Progenitor cell of endocrine pancreas (in vitro differentiated cells): Measurements from ENCODE around the gene PDE3A. TPM values are rescaled to one million over a fixed set of nuclear protein-coding genes. Genes with fewer than 3 reads are reported as not detected.
"Not testable (repeated sequence)": the region's sequence is repeated elsewhere in the genome, so short reads cannot be mapped to it uniquely, and the experiment has no call there.

Experiments
- DNase-seq: peaks from one replicate; pipeline ENCODE4 v3.0.0; 2021; ENCODE audit warnings: low spot score; ENCODE audit not compliant: unreplicated experiment
- H3K27ac Mint-ChIP-seq: 2 replicates; pipeline ENCODE4 v1.8.0; 2021; ENCODE audit warnings: mild to moderate bottlenecking, moderate library complexity, mixed read lengths
- H3K27me3 Mint-ChIP-seq: 2 replicates; pipeline ENCODE4 v1.8.0; 2021; ENCODE audit warnings: mixed read lengths
- H3K36me3 Mint-ChIP-seq: 2 replicates; pipeline ENCODE4 v1.8.0; 2022; ENCODE audit warnings: mixed read lengths; ENCODE audit not compliant: insufficient read depth
- H3K4me1 Mint-ChIP-seq: 2 replicates; pipeline ENCODE4 v1.8.0; 2021; ENCODE audit warnings: low read depth, mixed read lengths
- H3K4me3 Mint-ChIP-seq: 2 replicates; pipeline ENCODE4 v1.8.0; 2021; ENCODE audit warnings: low read depth, mild to moderate bottlenecking, moderate library complexity, mixed read lengths
- H3K9me3 Mint-ChIP-seq: 2 replicates; pipeline ENCODE4 v1.8.0; 2021; ENCODE audit warnings: low read depth, mixed read lengths
- long read RNA-seq: library from polyadenylated mRNA; unstranded; transcript quantifications from one replicate; pipeline ENCODE4 v2.0.0, GENCODE V29; 2020
- total RNA-seq: library from RNA; stranded (reverse); gene quantifications from 2 replicates; pipeline ENCODE4 v1.2.1, GENCODE V29; 2021
- TF ChIP-seq, protein P1 (sequence below): fragments of 200-600 bp; sonication (generic); IDR thresholded peaks from one replicate; pipeline ENCODE4 v1.5.0; 2021; ENCODE audit warnings: antibody characterized with exemption, mild to moderate bottlenecking; ENCODE audit not compliant: unreplicated experiment

PDE3A gene
- total RNA-seq, result 121 and 134 TPM in 2 replicates
- long read RNA-seq, full-length matches to known transcripts, result 48 of 267 reads
- long read RNA-seq, partial matches to known transcripts, result 152 of 267 reads
- long read RNA-seq, other reads (novel, unspliced or antisense), result 67 of 267 reads

DNA sequence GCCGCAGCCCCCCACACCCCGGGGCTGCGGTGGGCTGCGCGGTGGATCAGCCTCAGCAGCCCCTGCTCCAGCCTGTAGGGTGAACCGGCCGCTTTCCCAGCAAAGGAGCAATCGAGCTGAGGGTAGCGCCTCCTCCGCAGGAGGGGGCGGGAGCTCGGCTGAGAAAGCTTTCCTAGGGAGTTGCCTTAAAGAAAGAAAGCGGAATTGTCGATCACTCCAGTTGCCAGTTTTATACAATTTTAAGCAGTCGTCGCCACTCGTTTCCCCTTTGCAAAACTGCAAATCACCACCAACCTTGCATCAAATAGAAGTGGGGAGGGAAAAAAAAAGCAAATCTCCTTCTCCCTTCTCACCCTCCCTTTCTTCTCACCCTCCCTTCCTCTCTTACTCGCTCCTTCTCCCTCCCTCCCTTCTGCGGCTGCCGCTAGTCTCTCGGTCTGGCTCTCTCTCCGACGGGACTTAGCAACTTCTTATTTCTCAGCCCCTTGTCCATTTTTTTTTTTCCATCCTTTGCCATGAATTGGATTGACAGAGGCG is at the start of gene PDE3A:
Gene PDE3A (plus strand): TSS at position 424 of the 537 bp plus-strand sequence. CDS start 748 bp downstream, outside the sequence.
- DNase-seq, result peak; percentile 67
- H3K27ac Mint-ChIP-seq, result peak within 1 kb of the TSS; percentile 96
- H3K4me1 Mint-ChIP-seq, result peaks cover 53% of the 10 kb centered on the region
- no peaks in the 10 kb centered on the region for H3K36me3 Mint-ChIP-seq
- TF ChIP-seq, protein P1, sequence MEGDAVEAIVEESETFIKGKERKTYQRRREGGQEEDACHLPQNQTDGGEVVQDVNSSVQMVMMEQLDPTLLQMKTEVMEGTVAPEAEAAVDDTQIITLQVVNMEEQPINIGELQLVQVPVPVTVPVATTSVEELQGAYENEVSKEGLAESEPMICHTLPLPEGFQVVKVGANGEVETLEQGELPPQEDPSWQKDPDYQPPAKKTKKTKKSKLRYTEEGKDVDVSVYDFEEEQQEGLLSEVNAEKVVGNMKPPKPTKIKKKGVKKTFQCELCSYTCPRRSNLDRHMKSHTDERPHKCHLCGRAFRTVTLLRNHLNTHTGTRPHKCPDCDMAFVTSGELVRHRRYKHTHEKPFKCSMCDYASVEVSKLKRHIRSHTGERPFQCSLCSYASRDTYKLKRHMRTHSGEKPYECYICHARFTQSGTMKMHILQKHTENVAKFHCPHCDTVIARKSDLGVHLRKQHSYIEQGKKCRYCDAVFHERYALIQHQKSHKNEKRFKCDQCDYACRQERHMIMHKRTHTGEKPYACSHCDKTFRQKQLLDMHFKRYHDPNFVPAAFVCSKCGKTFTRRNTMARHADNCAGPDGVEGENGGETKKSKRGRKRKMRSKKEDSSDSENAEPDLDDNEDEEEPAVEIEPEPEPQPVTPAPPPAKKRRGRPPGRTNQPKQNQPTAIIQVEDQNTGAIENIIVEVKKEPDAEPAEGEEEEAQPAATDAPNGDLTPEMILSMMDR, result peak; percentile 53
- H3K9me3 Mint-ChIP-seq, result no peaks in the 10 kb centered on the region
- no peaks in the 10 kb centered on the region for H3K27me3 Mint-ChIP-seq
- peak within 1 kb of the TSS; percentile 97 for H3K4me3 Mint-ChIP-seq

DNA sequence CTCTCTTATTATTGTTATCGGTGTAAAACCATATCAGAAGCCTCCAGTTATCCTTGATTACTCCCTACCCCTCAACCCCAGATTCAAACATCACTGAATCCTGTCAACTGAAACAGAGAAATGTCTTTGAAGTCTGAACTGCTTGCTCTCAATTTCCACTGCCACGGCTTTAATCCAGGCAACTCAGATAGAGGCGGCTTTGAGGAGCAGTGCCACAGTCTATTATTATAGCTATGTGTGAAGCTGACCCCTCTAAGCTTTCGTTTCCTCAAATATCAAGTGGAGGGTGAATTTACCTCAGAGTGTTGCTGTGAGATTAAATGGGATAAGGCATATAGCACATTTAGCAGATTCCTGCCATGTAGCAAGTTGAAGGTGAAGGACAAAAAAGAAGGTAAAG is 49.0 kb upstream of the PDE3A start:
- Mint-ChIP-seq H3K27ac (no peak overlapping the region), H3K36me3 (peaks cover 6% of the 10 kb centered on the region), H3K4me3 (no peak overlapping the region), H3K9me3 (no peaks in the 10 kb centered on the region), H3K4me1 (peaks cover 9% of the 10 kb centered on the region), H3K27me3 (no peaks in the 10 kb centered on the region)
- TF ChIP-seq, protein P1, result no peak
- no peak for DNase-seq

DNA sequence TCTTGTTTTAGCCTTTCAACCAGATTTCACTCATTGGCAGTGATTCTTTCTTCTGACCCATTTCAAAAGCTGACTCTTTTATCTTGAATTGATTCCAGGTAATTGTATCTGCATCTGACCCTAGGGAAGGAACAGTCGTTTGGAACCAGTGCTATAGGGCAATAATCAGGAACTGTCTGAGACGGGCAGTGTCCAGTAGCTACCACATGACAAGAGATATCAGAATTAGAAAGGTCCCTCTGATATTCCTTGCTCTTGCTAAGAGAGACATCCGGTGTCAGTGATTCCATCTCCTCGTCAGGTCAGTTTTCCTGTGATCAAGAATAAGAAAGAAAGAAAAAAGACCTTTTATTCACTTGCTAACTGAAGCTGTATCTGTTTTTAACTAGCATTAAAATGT is 47.8 kb upstream of the PDE3A start:
- H3K27me3 Mint-ChIP-seq, result no peaks in the 10 kb centered on the region
- H3K4me1 Mint-ChIP-seq, result peaks cover 9% of the 10 kb centered on the region
- DNase-seq, result no peak
- no peak overlapping the region for H3K4me3 Mint-ChIP-seq
- no peak overlapping the region for H3K27ac Mint-ChIP-seq
- no peaks in the 10 kb centered on the region for H3K9me3 Mint-ChIP-seq
- H3K36me3 Mint-ChIP-seq, result peaks cover 5% of the 10 kb centered on the region
- TF ChIP-seq, protein P1, result no peak

DNA sequence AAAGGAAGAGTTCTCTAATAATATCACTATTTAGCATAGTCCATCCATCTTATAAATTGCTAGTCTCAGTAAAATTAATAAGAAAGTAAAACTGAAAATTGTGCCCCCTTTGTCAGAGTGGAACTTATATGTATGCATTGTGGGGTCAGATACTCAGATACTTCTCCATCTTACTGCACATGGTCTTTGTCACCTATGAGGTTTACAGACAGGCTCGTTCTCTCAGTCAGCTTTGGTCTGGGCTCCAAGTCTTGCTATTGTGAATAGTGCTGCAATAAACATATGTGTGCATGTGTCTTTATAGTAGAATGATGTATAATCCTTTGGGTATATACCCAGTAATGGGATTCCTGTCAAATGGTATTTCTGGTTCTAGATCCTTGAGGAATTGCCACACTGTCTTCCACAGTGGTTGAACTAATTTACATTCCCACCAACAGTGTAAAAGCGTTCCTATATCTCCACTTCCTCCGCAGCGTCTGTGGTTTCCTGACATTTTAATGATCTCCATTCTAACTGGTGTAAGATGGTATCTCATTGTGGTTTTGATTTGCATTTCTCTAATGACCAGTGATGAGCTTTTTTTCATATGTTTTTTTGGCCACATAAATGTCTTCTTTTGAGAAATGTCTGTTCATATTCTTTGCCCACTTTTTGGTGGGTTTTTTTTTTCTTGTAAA is 37.4 kb upstream of the PDE3A start:
- H3K4me1 Mint-ChIP-seq, H3K27me3 Mint-ChIP-seq, DNase-seq, H3K27ac Mint-ChIP-seq, H3K4me3 Mint-ChIP-seq: not testable (repeated sequence)
- Mint-ChIP-seq H3K9me3 (peaks cover 20% of the 10 kb centered on the region), H3K36me3 (peaks cover 16% of the 10 kb centered on the region)

DNA sequence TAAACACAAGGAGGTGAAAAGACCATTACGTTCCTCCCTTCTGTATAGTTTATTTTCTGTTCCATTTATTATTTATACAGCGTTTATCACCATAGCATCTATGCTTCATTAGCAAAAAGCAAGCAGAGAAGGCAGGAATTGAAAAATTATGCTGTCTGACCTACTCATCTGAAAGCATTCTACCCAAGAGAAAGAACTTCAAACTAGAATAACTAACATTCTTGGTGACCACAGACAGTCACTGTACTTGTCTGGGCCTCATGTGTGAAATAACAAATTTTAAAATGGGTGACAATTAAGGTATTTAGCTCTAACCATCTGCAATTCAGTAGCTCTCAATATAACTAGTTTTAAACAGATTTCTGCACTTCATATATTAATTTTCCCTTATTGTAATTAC is 29.3 kb upstream of the PDE3A start:
- TF ChIP-seq, protein P1, result no peak
- Mint-ChIP-seq H3K4me1 (peaks cover 3% of the 10 kb centered on the region), H3K27ac (no peak overlapping the region), H3K9me3 (peaks cover 19% of the 10 kb centered on the region), H3K4me3 (no peak overlapping the region), H3K36me3 (peaks cover 14% of the 10 kb centered on the region), H3K27me3 (no peaks in the 10 kb centered on the region)
- DNase-seq, result no peak
